CD4-positive, alpha-beta T cell treated with Interleukin-17A for 1 hour (primary cell): ENCODE data around the gene AKAP12.

Experiments
- DNase-seq: peaks from one replicate; pipeline ENCODE4 v3.0.0-alpha.2; 2020

Gene AKAP12

DNA sequence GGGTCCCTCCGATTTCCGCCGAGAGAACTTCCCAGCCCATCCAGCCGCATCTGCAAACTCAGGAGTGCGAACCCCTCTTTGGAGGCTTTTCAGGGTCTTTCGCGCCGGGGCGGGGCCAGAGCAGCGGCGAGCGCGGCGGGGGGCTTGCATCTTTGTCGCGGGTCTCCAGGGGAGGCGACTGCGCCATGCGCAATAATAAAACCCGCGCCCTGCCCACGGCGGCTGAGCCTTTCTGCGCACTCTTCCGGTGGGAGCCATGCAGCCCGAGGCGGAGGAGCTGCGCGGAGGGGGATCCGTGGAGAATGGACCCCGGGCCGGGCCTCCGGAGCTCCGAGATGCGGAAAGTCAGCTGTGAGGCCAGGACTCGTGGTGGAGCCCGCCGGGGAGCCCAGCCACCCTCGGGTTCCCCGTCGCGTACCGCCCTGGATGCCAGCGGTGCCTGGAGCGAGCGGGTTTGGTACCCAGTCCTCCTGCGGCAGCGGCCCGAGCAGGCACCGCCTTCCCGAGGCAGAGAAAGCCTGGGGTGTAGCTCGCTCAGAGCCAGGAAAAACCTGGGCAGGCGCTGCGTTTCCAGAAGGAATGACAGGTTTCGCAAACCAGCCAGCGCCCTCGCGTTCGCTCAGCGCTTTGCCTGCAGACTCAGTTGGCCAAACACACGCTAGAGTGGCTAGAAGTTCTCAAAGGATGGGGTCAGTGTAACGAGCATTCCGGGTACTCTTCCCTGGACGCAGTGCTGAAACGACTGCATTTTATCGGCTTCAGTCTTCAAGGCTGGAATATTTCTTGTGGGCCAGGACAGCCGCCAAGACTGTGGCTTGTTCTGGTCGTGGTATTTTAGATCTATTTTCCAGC, 1.2 kb downstream of the AKAP12 start:
- DNase-seq = no peak

DNA sequence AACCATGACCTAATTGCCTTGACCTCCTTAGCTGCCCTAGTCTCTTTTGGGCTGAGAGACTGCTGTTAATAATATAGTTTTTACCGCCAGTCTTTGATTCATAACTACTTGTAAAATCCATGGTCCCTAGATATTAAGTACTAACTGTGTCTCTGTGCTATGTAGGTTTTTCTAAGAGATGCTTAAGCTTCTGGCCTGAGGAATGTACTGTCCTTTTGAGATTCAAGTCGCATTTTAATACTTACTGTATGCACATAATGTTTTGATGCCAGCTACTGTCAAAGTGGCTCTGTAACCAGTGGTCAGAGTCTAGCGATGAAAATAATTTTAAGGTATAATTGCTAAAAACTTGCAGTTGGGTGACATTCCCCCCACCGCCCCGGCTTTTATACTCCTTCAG, 2.1 kb downstream of the AKAP12 start:
- DNase-seq = no peak

DNA sequence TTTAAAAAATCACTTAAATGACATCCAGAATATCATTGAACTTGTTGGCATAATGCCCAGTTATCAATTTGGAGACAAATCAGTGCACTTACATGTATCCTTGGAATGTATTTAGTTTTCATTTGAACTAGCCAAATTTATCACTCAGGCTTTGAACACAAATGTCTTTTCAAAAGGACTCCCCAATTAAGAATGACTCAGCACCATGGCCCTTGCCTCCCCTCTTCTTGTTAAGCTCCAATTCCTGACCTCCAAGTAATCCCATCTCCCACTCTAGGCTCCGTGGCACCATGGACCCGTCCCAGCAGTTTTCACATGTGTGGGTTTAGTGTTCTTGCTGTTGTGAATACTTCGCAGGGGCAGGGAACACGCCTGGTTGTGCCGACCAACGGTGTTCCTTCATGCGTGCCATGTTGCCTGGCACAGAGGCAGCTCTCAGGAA, 2.7 kb downstream of the AKAP12 start:
- DNase-seq = no peak

DNA sequence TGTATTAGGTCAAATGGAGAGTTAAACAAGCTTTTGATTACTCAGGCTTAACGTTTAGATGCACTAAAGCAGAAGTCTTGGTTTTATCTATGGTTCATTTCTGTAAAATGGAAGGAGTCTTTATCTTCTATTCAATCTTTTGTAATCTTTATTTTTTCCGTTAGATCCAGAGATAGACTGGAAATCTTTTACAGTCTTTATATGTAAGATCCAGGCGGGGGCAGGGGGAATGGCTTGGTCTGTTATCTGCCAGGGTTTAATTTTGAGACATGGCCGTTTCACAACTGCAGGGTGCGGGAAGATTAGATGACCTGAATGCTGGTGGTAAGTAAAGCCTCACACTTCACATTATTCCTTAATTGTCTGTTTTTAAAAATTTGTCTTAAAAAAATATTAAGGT, 3.7 kb downstream of the AKAP12 start:
- DNase-seq = no peak

DNA sequence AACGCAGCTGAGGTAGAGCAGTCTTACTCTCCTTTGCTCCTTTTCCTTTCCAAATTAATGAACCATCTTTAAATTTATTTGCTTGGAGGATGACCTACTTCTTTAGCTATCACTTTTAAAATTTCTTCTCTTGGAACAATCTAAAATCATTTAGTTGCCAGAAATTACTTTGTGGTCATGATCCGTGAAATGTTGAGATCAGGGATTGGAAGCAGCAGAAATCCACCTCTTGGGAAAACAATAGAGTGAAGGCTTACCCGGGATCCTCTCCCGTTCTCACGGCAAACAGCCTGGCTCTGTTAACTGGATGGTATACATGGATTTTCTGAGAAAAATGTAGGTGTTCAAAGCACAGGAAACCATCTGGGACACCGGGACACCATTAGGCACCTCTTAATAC, 7.7 kb downstream of the AKAP12 start:
- DNase-seq = no peak

DNA sequence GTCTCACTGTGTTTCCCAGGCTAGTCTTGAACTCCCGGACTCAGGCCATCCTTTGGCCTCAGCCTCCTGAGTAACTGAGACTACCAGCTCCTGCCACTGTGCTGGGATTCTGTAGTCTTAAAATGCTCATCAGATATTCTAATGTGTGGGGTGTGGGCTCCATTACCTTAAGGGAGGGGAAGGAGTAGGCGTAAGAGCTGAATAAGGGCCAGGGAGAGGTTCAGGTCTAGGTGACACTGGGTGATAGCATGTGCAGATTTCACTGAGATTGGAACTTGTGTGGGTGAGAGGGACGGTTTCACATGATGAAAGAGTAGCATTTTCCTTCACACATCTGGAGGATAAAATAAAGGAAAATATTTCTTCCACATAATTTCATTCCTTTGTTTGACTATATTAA, 8.5 kb downstream of the AKAP12 start:
- no peak for DNase-seq

GRCh38 chr6:151252634-151253033, 12.9 kb downstream of the AKAP12 start:
- DNase-seq = no peak

- DNase-seq = no peak
These were observed 14.8 kb downstream of the AKAP12 start for GRCh38 chr6:151254451-151255081.

DNA sequence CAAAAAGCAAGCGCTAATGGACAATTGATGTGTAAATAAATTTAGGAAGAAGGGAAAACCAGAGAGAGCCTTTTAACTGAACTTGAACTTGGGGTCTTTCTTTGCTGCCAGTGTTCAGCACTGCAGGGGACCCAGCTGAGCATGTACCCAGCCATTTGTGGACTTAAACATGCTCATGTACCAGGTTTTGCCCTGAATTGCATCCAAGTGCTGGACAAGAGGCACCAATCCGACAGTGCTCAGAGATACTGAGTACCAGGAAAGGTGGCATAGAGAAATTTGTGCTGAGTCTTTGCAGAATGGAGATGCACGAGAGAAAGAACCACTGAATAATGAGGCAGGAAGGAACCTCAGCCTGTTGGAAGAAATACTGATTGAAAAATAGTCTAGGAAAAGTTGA, 16.0 kb downstream of the AKAP12 start:
- no peak for DNase-seq

DNA sequence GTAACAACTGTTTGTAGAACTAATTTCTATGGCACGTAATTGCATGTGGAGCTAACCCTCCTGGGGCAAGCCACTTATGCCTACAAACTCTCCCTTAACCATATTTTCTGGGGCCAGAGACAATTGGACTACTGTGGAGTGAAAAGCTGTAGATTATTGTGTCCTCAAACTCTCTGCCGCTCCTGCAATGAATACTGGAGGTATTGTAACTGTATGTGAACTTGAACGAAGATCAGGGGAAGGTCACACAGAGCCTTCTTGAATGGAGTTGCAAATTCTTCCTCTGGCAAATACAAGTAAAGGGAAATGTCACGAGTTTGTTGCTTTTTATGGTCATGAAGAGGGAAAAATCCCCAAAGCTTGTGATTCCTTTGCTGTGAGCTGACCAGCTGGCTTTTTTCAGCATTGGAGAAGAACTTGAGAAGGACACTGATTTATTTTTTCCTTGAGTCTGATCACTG, 18.2 kb downstream of the AKAP12 start:
- no peak for DNase-seq

DNA sequence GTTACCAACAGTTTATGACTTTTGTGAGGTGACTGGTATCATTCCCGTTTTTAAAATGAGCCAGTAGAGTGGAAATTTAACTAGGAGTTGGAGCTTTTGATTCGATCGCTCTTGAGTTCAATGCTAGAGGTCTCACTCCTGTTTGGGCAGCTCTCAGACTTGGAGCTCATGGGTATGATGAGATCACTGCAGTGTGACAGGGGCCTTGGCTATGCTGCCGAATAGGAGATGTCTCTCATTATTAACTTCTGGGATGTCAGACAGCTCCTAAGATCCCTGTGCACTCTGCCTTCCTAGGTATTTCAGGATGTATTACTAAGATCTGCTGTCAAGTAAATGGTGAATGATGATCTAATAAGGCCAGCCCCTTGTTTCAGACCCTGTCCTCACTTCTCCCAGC, 20.4 kb downstream of the AKAP12 start:
- DNase-seq = no peak

GRCh38 chr6:151263035-151263434, 23.3 kb downstream of the AKAP12 start:
- DNase-seq = no peak

DNA sequence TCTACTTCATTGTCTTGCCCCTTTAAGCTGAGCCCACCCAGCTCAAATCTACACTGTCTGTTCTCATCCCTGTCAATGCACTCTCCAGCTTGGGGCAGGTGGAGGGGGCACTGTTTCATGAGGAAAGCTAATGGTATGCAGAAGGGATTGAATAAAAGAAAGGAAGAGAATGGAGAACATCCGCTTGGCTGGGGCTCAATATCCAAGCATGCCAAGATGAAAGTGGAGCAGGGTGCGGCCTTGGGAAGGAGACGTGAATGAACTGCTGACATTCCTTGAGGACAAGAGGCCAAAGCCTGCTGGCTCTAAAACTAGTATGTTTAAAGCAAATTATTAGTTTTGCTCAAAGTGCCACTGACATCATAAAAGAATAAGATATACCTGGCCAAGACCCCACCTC, 24.2 kb downstream of the AKAP12 start:
- DNase-seq = no peak

- no peak for DNase-seq
These were observed 25.5 kb downstream of the AKAP12 start for GRCh38 chr6:151265282-151265681.

DNA sequence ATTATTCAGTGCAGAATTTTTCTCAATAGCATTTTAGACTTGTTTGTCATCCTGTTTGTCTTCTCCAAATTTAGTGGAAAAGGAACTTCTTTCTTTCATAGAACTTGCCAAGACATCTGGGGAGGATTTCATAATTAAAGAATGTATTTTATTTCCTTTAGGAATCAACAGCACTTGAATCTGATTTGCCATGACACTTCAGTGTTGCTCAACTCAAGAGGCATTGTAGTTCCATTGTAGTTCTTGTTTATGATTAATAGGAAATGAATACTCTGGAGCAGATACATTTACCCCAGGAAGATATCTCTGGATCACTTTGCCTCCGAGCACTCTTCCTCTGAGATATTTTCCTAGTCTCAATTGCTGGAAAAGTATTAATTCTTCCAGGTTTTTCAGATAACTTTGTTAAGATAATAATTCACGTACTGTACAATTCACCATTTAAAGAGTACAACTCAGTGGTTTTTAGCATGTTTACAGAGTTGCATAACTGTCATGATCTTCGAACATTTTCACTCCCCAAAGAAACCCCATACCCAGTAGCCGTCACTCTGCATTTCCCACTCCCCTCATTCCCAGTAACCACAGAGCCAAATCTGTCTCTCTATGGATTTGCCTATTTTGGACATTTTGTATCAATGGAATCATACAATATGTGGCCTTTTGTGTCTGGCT, 29.7 kb downstream of the AKAP12 start:
- DNase-seq = no peak

GRCh38 chr6:151275121-151275520, 35.4 kb downstream of the AKAP12 start:
- no peak for DNase-seq

GRCh38 chr6:151275566-151275965, 35.8 kb downstream of the AKAP12 start:
- DNase-seq = no peak

DNA sequence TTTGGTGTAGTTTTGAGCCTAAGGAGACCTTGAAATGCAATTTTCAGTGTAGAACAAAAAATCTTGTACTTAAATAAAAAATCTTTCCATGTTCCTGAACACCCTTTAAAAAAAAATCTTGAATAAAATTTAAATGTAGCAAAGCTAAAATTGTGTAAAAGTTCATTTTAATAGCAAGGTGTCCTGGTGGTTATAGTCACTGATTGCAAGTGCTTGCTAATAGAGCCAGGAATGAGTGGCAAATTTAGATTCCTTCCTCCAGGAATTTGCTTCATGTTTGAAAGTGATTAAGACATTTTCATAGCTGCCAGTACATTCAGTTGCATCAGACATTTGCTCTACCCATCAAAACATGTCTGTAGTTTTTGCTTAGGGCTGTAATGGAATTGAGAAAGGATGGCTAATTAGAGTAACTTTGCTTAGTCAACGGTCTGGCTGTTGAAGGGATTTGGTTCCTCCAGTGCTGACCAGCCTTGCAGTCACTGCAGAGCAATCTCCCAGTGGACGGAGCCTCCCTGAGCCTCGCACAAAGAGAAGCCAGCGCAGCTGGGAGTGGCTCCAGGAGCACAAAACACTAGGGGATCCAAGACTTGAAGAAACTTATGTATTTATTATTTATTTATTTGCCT, 36.5 kb downstream of the AKAP12 start:
- DNase-seq = no peak

- no peak for DNase-seq
These were observed 40.1 kb downstream of the AKAP12 start for GRCh38 chr6:151279891-151280290.

DNA sequence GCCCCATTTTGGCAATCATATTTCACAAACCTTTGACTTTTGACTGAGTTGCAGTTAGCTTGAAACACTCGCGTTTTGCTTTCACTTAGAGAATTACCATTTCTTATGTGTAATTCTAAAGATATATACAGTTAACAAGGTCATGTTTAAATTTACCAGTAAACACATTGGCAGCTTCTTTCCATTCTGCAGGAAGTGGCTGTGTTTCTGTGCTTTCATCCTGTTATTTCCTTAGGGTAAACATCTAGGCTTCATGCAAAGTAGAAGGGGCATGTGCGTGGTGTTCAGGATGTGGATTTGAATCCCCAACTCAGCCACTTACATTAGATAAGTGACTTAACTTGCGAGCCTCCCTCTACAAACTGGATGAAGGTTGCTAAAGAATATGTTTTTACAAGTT, 41.1 kb downstream of the AKAP12 start:
- DNase-seq = no peak

GRCh38 chr6:151284012-151284411, 44.2 kb downstream of the AKAP12 start:
- no peak for DNase-seq

DNA sequence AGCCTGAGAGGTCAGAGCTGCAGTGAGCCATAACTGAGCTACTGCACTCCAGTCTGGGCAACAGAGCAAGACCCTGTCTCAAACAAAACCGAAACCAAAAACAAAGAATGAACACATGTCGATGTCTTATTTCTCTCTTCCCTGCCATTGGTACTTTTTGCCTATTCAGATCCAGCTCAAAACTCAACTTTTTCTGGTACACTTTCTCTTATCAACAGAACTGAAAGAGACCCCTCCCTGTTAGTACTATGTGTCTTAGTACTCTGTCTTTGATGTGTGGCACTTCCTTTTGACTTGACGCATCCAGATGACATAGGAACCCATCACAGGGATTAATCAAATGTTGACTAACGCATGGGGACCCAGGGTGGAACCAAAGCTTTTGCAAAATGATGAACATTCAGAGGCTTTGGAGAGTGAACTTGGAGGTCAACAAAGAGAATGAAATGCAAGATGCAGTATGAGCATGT, 44.8 kb downstream of the AKAP12 start:
- no peak for DNase-seq

DNA sequence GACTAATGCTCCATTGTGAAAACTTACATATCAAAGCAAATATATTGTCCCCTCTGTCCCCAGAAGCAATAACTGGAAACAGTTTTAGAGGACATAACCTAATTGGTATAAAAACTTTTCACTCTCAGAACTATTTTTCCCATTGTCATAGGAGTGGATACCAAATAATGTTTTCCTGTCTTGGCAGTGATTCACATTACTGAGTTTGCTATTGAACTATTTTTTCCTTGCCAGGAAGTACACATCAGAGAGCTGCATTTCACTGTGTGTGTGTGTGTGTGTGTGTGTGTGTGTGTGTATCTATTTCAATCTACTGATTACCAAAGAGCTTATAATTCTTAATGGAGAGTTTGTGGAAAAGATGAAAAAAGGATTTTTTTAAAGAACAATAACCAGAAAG, 45.4 kb downstream of the AKAP12 start:
- no peak for DNase-seq
